HG03045 (cell line): Measurements from ENCODE around the gene RAX2.
"Not testable (repeated sequence)": the region's sequence is repeated elsewhere in the genome, so short reads cannot be mapped to it uniquely, and the experiment has no call there.

Source experiments
- ATAC-seq: cut with Tn5 transposase; IDR thresholded peaks from one replicate; pipeline ENCODE4 v1.9.1; 2021; ENCODE audit warnings: mild to moderate bottlenecking, moderate library complexity; ENCODE audit not compliant: unreplicated experiment

The RAX2 gene

DNA sequence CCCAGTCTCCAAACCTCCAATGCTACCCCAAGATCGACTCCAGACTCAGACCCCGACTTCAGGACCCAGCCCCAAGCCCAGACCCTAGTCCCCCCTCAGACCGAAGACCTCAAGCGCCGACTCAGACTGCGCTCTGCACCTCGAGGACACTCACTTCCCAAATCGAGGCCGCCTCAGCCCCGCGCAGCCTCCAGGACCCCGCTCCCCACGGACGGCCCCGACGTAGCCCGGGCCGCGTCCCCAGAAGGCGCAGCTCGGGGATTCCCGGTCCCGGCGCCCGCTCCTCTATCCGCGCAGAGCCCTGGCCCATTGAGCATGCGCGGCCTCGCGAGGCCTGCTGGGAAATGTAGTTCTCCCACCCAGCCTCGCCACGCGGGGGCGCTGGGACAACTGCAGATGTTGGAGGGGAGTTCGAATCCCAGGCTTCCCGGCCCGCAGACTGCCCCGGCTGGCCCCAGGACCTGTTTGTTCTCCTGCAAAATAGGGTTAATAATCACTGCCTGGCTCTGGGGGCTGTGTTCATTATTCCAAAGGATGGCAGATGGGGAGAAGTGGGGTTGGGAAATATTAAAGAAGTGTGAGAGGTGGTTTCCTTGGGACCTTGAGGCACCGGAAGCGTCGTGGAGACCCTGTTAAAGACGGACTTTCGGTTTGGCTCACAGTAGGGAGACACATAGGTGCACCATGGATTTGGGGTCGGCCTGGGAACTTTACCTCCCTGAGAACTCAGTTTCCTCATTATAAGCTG is 10.5 kb downstream of the RAX2 start, which contains the start of gene APBA3:
Gene APBA3 (minus strand): TSS at position 311 of the 748 bp plus-strand sequence. CDS start 1,428 bp downstream, outside the sequence.
- peak; percentile 56 for ATAC-seq

DNA sequence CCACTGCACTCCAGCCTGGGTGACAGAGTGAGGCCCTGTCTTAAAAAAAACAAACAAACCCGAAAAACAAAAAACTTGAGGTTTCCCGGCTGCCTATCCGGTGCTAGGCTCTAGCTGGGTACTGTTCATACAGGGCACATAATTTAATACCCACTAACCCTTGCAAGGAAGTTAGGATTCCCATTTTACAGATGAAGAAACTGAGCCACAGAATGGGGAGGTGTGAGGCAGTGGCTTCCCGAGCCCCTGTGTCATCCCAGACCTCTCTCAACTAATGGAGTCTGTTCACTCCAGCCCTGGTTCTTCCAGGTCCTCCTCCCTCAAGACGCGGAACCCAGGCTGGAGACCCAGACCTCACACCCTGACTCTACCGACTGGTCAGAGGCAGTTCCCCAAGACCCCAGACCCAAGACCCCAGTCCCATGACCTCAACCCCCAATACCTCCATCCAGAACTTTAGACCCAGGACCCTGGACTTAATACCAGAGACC is 11.1 kb downstream of the RAX2 start:
- no peak for ATAC-seq

DNA sequence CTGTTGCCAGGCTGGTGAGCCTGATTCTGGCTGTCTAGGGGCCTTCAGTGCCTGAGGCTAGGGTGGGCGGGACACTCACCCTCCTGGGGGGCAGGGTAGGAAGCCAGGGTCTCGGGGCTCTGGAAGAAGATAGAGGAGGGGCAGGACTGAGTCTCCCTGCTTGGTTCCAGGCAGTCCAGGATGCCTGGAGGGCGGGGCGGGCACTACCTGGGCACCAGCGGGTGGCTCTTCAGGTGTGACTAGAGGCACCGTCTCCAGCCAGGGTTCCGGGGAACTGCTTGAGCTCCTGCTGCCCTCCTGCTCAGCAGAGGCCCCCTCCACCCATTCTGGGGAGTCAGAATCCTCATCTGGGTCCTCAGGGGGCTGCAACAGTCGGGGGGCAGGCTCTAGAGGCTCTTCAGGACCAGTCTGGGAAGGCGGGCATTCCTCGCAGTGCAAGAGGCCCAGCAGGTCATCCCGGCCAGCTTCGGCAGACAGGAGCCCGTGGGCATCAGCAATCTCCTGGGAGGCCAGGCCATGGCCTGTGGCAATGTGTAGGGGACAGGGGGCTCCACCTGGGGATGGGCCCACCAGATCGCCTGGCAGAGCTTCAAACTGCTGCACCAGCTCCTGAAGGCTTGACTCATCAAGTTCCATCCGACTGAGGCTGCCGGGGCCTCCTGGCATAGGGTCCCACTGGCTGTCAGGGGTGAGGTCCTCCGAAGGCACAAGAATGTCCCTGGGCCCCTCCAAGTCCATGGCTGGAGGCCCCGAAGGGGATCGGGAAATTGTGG is 12.4 kb downstream of the RAX2 start:
- no peak for ATAC-seq

DNA sequence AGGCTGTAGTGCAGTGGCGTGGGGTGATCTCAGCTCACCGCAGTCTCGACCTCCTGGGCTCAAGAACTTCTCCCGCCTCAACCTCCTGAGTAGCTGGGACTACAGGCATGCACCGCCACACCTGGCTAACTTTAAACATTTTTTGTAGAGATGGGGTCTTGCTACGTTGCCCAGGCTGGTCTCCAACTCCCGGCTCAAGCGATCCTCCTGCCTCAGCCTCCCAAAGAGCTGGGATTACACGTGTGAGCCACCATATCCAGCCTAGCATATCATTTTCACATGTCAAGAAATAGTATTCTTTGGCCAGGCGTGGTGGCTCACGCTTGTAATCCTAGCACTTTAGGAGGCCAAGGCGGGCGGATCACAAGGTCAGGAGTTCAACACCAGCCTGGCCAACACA is 13.7 kb downstream of the RAX2 start:
- ATAC-seq: not testable (repeated sequence)

DNA sequence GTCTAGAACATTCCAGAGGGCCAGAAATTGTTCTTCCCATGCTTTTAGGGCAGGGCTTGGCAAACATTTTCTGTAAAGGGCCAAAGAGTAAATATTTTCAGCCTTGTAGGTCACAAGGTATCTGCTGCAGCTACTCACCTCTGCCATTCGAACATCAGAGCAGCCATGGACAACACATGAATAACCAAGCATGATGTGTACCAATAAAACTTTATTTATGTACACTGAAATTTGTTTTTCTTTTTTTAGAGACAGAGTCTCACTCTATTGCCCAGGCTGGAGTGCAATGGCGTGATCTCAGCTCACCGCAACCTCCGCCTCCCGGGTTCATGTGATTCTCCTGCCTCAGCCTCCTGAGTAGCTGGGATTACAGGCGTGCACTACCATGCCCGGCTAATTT is 14.3 kb downstream of the RAX2 start:
- ATAC-seq: not testable (repeated sequence)

DNA sequence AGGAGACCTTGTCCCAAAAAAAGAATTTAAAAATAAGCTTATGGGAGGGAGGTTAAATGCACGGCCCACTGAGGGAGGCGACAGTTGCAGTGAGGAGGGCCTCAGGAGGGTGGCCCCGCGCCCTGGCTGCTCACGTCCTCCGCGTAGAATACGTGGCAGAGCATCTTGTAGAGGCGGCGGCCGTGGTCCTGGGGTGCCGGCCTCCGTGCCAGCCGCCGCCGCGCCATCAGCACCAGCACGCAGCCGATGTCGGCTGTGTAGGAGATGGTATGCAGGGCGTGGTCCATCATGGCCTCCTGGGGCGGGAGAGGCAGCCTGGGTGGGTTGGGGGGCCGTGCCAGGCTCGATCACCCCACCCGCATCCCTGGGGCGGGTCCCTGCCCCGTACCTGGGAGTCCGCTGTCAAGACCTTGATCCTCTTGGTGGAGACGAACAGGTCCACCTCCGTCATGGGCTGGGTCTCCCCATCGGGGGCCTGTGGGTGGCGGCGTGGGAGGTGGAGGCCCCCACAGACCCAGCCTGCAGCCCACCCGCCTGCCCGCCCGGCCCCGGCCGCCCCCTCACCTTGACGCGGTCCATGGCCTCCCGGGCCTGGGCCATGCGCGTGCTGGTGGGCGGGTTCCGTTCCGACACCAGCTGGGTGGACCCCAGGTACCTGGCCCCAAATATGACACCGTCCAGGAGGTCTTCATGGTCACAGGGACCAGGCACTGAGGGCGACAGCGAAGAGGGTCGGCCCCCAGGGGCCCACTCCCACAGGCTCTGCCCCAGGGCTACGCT is 18.2 kb downstream of the RAX2 start:
- no peak for ATAC-seq

DNA sequence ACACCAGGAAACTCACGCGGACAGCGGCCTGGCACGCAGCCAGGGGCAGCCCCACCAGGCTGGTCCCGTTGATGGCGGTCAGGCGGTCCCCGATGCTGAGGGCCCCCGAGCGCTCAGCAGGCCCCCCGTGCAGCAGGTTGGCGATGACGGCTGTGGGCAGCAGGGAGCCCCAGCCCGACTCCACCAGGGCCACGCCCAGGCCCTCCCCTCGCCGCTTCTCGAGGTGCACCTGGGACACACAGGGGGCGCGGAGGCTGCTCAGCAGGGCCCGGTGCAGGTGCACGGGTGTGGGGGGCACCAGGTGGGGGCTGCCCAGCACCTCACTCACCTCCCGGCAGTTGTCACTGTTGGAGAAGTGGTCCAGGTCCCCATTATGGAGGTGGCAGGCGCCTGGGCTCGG is 19.5 kb downstream of the RAX2 start:
- ATAC-seq: no peak

DNA sequence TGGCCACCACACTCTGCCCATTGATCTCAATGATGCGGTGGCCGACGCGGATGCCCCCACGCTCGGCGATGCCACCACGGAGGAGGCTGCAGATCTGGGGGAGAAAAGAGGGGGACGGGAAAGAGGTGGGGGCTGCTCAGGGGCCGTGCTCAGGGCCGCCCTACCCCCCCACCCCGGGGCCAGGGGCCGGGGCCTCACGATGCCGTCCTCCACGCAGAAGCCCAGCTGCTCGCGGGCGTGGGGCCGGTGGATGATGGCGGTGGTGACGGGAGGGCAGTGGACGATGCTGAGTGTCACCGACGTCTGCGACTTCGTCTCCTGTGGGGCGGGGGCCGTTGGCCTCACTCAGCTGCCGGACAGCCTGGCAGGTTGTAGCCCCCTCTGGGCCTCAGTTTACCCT is 20.8 kb downstream of the RAX2 start:
- no peak for ATAC-seq

DNA sequence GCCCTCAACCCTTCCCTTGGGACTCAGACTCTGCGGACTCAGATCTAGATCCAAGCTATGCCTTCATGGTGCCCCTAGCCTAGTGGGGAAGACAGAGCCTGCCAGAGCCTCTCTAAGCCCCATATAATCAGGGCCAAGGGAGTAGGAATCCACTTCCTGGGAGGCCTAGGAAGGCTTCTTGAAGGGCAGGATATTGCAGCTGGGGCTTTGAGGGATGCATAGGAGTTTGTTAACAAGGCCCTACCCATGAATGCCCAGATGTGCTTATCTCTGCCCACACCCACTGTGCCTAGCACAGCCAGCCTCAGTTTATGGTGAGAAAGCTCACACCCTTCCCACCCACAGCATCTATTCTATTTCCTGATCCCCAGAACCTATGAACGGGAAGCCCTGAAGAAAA is 21.8 kb downstream of the RAX2 start:
- ATAC-seq: no peak

DNA sequence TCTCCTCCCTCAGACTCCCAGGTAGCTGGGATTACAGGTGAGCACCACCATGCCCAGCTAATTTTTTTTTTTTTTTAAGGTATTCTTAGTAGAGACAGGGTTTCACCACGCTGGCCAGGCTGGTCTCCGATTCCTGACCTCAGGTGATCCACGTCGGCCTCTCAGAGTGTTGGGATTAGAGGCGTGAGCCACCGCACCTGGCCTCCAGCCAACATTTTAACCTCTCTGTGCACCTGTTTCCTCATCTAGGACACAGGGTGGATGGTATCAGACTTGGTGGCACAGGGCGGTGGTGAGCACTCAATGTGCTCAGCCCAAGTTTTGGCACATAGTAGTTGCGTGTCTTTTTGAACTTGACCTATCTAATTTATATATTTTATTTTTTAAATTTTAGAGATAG is 23.1 kb downstream of the RAX2 start:
- no peak for ATAC-seq

DNA sequence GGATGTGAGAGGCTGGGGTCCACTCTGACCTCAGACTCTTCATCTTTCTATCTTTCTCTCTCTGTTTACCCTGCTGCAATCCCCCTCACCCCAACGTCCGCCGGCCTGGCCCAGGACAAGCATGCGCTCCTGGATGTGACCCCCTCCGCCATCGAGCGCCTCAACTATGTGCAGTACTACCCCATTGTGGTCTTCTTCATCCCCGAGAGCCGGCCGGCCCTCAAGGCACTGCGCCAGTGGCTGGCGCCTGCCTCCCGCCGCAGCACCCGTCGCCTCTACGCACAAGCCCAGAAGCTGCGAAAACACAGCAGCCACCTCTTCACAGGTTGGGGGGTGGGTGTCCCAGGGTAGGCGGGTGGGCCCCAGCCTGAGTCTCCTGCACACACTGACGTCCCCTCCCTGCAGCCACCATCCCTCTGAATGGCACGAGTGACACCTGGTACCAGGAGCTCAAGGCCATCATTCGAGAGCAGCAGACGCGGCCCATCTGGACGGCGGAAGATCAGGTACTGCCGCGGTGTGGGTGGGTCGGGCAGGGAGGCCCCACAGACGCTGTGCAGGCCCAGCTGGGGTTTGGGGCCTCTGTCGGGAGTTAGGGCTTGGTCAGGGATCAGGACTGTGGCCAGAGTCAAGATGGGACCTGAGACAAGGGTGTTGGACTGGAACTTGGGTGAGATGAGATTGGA is 25.5 kb downstream of the RAX2 start:
- ATAC-seq: no peak

DNA sequence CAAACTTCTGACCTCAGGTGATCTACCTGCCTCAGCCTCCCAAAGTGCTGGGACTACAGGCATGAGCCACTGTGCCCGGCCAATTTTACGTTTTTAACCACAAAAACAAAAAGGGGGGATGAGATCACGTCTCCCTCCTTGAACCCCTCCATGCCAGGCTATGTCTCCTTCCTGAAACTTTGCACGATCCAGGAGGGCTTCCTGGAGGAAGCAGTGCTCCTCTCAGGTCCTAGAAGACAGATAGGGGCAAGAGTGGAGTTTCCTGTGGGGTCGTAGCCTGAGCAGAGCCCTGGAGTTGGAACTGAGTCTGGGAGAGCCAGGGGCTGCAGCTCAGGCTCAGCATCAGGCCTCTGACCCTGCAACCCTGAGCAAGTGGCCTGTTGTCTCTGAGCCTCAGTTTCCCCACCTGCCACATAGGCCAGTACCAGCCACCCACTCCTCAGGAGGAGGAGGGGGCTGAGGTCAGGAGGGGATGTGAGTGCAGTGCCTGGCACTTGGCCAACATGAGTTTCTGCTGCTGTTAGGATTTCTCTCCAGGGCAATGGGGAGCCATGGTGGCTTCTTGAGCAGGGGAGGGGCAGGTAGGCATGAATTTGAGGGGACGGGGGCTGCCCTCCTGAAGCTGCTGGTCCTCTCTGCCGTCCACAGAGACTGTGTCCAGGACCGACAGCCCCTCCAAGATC is 26.5 kb downstream of the RAX2 start:
- no peak for ATAC-seq

DNA sequence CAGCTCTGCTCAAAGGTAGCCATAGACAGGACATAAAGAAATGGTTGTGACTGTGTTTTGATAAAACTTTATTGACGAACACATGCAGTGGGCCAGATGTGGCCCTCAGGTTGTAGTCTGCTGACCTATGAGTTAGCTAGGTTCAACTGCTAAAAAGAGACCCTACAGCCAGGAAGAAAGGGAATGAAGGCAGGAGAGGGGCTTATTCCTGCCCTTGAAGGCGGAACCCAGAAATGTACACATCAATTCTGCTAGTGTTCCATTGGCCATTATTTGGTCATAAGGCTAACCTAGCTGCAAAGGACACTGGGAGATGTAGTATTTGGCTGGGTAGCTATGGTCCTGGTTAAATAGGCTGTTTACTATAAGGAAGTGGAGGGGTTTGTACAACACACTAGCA is 28.5 kb downstream of the RAX2 start:
- no peak for ATAC-seq

DNA sequence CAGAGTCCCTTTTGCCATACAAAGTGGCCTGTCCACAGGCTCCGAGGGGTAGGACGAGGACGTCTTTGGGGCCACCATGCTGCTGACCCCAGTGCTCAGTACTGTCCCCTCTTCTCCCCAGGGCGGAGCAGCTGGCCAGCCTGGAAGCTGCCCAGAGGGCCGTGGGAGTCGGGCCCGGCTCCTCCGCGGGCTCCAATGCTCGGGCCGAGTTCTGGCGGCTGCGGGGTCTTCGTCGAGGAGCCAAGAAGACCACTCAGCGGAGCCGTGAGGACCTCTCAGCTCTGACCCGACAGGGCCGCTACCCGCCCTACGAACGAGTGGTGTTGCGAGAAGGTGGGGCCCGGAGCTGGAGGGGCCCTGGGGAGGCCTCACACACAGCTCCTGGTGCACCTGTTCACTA is 31.6 kb downstream of the RAX2 start:
- no peak for ATAC-seq

DNA sequence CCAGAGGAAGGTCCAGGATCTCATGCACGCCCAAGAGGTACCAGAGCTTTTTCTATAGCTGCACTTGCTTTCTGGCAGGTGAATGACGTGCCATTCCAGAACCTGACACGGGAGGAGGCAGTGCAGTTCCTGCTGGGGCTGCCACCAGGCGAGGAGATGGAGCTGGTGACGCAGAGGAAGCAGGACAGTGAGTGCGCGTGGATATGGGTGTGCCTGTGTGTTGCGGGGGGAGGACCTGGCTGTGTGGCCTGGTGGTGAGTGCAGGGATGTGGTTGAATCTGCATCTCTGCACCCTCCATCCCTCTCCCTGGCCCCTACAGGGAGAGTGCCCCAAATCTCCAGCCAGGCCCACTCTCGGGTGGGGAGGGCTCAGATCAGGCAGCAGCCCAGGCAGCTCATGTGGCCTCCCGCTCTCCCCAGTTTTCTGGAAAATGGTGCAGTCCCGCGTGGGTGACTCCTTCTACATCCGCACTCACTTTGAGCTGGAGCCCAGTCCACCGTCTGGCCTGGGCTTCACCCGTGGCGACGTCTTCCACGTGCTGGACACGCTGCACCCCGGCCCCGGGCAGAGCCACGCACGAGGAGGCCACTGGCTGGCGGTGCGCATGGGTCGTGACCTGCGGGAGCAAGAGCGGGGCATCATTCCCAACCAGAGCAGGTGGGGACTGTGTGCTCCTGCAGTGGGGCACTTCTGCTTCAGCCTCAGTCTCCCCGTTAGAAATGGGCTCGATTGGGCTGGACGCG is 33.4 kb downstream of the RAX2 start:
- no peak for ATAC-seq

DNA sequence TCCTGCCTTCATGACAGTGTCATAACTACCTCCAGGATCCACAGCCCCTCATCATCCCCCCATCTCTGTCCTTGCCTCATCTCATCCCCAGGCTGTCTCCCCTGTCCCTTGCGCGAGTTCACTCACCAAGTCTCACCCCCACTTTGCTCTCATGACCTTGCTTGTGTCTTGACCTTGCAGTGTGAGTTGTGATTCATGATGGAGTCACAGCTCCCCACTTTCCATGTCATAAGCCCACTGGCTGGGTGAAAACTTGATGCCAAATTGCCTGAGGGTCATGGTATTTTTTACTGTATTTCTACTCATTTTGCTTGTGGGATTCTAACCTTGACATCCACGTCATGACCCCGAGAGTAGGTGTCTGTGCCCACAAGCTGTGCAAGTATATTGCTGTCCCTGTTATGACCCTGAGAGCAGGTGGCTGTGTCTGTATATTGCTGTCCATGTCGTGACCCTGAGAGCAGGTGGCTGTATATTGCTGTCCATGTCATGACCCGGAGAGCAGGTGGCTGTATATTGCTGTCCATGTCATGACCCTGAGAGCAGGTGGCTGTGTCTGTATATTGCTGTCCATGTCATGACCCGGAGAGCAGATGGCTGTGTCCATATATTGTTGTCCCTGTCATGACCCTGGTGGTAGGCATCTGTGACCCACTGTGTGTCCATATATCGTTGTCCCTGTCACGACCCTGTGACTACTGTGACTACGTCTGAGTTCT is 34.4 kb downstream of the RAX2 start:
- no peak for ATAC-seq

DNA sequence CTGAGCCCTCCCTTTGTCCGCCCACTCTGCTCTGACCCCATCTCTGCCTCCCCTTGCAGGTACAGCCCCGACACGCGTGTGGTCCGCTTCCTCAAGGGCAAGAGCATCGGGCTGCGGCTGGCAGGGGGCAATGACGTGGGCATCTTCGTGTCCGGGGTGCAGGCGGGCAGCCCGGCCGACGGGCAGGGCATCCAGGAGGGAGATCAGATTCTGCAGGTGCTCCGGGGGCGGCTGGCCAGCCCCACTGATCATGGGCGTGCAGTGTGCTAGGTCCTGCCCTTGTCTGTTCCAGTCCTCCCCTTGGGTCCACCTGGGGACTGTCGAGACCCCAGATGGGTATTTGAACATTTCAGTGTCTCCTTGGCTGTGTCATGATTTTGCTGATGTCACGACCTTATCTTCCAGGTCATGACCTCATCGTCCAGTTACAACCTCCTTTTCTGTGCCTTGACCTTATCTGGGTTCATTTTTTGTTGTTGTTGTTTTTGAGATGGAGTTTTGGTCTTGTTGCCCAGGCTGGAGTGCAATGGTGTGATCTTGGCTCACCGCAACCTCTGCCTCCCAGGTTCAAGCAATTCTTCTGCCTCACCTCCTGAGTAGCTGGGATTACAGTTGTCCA is 35.8 kb downstream of the RAX2 start:
- no peak for ATAC-seq

DNA sequence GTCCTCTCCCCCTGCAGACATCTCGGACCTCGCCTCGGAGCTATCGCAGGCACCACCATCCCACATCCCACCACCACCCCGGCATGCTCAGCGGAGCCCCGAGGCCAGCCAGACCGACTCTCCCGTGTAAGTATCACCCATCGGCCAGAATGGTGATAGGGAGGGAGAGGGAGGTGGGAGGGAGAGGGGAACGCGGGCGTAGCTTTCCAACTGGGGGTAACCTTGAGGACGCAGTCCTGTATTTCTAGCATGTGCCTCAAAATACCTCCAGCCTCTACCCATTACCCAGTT is 37.8 kb downstream of the RAX2 start:
- no peak for ATAC-seq
